Activated CD8-positive, alpha-beta memory T cell treated with anti-CD3 and anti-CD28 coated beads for 4 hours (primary cell): ENCODE data around the gene GAREM1.
"Not testable (repeated sequence)": the region's sequence is repeated elsewhere in the genome, so short reads cannot be mapped to it uniquely, and the experiment has no call there.

ENCODE experiments used
- DNase-seq, 2 donors: peaks; one replicate each; pipeline ENCODE4 v3.0.0-alpha.2; 2020; ENCODE audit warnings: low read depth in 2 of 2

GAREM1 gene

DNA sequence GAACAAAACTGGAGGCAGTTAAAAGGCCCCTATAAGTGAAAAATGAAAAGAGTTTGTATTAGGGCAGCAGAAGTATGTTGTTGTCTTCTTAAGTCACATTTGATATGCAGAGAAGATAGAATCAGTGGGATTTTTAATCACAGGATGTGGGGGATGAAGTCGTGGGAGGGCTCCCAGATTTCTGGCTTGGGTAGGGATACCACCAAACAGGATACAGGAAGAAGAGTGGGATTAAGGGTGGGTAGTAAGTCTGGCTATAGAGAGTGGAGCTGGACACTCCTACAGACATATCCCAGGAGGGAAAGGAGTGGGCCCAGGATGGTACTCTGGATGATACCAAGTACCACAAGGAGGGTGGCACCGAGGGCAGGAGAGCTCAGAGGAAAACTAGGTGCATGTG is 99.3 kb downstream of the GAREM1 start:
- no peak for DNase-seq

DNA sequence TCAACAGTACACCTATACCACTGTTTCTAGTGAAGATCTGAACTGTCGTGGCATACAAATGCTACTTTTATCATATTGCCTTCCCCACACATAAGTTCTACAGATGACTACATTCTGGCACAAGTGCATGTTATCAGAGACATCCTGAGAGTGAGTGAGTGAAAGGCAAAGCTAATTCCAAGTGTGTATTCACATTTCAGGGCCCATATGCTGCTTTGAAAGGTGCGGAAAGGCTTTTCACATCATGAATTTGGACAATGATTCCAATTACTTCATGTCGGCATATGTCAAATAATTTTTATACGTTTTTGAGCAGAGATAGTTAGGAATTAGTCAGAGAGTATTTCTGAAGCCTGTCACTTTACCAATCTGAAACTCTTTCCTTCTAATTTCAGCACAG is 101.7 kb downstream of the GAREM1 start:
- no peak for DNase-seq

DNA sequence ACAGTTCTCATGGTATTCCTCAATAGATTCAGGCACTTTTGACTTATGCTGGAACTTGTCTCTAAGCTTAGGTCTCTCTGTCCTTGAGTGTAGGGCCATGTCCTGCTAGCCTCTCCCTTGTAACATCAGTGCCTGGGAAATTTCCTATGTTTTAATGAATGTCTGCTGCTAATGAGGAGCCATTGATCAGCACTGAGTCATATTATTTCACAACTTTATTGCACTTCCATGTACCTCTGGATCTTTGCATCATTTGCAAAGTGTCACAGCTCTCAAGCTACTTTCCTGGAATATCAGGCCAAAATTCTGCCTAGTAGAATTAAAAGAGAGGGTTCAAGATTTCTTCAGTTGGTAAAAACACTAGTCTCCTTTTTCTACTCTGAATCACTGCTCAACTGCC is 102.5 kb downstream of the GAREM1 start:
- no peak for DNase-seq

DNA sequence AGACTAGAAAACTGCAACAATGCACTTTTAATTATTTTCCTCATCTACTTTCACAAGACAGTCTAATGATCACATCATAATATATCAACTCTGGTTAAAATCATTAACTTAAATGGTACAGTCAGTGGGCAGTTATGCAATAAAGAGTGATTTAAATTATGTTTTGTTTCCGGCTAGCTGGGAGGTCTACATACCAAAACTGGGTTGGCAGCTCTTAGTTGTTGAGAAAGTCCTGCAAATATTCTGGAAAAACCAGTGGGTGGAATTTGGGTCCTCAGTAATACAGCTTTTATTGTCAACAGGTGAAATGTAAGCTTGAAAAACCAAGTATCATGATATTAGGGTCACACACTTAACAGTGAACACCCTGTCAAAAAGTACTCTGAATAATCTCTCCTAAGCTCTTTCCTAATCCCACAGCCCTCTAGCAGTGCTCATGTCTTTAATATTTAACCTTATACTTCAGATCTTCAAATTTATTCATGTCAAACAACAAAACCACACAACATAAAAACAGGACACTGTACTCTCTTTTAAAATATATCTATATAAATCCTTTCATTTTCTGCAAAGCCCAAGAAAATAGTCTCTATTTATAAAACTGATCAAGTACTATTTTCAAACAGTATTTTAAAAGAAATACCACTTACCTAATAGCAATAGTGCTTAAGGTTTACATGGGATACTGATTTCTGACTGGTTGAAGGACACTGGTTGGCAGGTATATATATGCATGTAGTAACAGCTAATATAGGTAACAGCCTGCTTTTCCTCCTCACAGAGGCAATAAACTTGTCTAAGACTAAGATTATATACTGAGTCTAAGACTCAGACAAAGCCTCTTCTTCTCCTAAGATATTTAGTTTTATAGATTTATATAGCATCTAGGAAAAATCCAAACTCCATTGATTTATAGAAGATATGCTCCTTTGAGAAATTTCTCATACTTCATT is 103.8 kb downstream of the GAREM1 start:
- DNase-seq, result no peak

DNA sequence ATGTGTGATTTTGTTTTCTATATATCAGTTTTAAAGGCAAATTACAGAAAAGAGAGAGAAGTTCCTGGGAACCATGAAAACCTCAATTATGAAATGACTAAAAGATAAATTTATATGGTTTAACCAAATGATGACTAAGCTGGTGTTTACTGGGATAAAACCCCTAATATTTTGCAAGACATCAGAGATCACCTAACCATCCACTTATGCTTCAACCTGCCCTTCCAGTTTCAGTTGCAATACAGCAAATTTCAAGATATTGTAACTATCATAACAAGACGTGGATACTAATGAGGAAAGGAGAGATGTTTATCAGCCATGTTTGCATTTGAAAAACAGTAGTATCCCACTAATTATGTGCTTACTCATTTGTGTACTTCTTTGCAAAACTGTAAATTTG is 108.2 kb downstream of the GAREM1 start:
- no peak for DNase-seq

DNA sequence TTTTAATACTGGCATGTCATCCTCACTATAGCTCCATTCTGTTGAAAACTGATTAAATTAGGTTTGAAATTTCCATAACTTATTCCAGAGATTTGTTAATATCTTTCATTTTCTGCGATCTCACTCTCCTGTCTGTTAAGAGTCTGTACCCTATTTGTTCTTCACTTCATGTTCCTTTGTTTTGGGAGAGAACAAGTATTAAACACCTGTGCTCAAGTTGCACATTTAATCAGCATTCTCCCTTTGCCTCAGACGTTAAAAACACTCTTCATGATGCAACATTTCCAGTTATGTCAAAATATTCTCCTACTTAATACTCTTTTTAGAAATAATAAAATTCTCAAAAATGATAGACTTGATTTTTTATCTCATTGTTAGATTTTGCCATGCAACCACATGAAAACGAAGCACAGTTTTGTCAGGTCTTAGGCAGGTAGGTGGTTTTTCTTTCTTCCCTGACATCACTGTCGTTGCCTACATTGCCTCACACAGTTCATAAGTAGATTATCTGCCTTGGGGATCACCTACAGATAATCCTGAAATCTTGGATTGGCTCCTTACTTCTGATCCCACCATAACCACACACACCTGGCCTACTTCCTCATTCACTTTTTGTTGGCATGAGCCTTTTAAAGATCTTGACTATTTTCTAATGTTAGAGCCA is 109.9 kb downstream of the GAREM1 start:
- no peak for DNase-seq

DNA sequence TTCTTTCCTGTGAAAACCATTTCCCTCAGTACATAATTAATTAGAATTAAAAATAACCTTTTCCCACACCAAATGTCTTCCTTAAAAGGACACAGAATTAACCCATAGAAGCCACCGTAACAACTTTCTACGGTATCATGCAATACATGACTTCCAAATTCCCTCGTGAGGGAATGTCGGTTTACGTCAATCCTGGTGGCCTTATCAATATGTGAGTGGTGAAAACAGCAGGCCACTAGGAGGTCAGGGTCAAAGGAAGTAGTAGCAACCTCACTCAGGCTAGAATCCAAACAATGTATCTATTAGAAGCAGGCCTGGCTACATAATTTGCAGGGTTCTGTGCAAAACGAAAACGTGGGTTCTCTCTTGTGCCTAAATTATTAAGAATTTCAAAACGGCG is 112.2 kb downstream of the GAREM1 start:
- DNase-seq, result no peak

DNA sequence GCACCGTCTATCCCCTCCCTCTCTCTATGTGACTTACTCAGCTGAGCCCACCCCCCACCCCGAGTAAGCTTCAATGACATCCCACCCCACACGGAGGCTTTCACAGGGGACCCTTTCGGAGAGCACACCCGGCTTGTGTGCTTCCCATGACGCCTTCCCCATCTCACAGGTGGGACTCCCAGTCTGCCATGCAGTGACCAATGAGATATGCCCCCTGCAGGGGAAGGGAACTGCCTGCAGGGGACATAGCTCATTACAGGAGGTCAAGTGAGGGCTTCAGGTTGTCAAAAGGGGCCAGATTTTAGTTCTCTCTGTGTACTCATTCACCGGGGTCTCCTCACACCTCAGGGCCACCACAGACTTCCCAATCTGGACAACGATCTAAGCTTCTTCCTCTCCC is 112.6 kb downstream of the GAREM1 start:
- DNase-seq, result no peak

DNA sequence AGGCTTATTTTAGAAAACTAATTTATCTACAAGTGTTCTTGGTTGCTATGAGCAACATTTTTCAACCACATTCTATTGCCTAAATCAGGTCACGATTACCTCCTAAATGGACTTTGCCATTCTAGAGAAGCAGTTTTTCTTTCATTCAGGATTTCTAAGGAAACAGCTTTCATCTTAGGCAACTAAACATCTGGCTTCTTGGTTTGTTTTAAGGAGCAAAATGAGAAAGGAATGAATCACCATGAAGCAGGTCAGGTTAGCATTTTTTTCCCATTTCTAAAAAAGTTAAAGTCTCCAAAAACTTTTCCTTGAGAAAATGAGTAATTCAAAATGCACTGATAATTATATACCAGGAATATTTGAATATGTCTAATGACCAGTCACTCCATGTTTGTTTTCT is 114.8 kb downstream of the GAREM1 start:
- DNase-seq, result no peak

DNA sequence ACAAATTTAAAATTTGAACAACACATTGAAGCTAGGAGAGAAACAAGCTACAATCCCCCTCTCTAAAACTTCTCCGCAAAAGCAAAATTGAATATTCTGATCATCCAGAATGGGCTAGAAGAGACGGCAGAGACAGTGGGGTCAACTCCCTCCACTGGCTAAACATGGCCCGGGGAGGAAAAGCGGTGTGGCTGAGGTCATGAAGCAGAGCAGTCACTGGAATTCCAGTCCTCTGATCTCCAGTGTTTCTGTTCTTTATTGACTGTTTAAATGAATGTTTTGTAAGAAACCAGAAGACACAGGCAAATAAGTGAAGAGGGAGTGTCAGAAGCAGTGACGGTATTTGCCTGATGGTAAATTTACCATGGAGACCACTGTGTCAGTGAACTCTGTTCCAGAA is 116.2 kb downstream of the GAREM1 start:
- DNase-seq, result no peak

DNA sequence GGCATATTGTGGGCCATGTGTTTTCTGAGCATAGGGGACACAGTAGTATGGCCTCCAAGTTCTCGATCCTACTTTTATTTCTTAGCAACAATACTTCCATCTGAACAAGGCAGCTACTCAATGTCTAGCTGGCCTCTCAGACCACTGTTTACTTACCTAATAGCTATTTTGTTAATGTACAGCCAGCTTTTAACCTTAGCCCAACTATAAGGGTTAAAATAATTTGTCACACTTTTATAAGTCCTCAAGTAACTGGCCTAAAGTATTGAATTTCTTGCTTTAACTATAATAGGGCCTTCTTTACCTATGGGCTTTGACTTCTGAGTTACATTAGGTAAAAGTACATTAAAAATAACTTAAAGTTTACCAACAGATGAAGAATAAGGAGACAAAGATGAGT is 117.4 kb downstream of the GAREM1 start:
- no peak for DNase-seq

DNA sequence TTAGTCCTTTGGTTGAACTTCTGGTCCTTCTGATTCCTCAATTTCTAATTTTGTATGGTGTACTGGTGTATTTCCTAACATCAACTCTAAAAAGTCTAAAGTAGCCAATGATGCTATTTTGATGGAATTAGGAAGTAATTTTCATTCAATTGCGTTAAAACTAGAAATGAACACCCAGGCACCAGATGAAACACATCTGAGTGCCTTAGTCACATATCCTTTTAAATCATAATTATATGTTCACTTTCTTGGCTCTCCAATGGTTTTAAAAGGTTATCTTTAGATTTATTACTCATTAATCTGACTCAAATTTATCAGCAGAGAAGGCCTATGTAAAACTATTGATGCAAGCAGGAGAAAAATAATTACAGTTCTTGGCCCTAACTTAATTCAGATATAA is 119.7 kb downstream of the GAREM1 start:
- DNase-seq, result no peak

DNA sequence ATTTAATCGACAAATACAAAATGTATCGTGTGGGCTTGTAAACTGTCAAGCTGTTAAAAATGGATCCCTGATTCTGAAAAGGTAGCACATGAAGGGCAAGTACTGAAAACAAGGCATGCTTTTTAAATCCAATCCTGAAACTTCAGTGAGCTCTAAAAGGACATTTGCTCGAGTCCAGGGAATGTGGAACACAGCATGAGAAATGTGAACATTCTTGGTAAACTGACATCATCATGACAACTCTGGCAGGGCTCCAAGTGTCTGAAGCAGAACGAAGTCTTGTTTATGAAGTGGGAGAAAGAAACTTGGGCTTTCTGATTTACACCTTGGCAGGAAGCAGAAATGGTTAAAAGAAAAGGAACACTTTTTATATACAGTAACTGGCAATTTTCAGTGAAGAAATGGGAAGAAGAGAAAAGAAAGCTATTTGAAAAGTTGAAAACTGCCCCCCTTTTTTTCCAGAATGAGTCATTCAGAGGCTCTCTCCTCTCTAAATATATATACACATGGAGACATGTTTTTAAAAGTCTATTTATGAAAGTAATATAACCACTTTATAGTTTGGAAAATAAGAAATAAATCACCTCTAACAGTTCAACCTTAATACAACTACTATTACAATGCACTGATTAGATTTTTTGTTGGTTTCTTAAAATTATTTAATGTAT is 120.8 kb downstream of the GAREM1 start:
- no peak for DNase-seq

DNA sequence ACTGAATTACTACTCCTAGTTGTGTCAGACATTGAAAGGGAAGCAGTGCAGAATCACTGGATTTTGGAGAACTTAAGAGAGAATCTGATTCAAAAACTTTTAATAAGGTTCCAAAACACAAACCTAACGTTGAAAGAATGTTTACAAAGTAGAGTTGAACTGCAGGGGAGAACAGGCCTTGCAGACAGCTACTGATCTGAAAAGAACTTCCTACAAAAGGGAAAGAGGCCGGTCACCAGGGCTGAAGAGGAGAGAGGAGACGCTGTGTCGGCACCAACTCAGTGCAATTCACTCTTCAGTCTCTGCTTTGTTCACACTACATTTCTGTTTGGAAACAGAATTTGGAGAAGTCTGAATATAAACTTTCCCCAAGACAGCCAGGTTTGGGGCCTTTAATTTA is 124.0 kb downstream of the GAREM1 start:
- no peak for DNase-seq

DNA sequence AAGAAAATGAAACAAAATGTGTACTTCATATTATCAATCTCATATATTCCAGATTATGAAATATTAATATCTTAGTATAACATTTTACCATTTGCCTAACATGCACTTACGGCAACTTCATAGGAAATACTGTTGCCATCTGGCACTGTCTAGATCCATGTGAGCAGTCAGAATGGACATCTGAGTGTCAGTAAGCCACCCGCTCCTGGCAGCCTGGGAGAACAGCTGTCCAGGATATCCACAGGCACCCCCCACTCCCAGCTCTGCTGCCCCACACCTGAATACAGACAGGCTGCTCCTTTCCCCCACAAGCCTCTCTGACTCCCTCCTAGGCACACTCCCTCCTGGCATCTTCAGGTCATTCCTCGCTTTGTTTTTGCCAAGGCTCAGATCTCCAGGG is 127.0 kb downstream of the GAREM1 start:
- no peak for DNase-seq

DNA sequence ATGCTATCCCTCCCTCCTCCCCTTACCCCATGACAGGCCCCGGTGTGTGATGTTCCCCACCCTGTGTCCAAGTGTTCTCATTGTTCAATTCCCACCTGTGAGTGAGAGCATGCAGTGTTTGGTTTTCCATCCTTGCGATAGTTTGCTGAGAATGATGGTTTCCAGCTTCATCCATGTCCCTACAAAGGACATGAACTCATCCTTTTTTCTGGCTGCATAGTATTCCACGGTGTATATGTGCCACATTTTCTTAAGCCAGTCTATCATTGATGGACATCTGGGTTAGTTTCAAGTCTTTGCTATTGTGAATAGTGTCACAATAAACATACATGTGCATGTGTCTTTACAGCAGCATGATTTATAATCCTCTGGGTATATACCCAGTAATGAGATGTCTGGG is 129.6 kb downstream of the GAREM1 start:
- not testable (repeated sequence) for DNase-seq

DNA sequence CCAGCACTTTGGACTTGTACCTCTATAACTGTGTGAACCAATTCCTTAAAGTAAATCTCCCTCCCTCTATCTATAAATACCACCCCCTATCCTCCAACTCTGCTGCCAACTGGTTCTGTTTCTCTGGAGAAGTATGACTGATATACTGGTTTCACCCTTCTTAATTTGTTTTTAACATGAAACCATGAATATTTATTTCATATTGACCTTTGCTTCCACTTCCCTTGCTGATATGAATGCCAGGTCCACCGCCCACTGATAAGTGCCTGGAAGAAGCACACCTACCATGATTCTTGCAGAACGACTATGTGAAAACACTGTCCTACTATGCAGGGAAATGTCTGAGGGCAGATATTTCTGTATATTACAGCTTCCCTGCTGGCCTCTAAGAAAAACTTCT is 131.6 kb downstream of the GAREM1 start:
- DNase-seq, result no peak

DNA sequence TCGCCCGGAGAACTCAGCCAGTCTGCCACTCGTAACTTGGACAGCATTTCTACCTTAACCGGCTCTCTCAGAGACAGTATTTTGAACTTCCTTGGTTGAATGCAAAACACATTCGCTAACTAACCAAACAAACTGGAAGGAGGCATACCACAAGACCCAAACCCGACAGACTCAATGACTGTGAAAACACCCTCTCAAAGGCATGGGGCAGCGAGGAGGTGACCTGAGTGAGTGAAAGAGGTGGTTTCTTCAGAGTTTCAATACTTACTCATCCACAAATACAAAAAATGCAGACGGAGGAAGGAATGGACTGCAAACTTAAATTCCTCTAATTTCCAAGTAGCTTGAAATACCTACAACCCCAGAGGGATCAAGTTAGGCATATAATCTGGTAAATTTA is 132.9 kb downstream of the GAREM1 start:
- no peak for DNase-seq

DNA sequence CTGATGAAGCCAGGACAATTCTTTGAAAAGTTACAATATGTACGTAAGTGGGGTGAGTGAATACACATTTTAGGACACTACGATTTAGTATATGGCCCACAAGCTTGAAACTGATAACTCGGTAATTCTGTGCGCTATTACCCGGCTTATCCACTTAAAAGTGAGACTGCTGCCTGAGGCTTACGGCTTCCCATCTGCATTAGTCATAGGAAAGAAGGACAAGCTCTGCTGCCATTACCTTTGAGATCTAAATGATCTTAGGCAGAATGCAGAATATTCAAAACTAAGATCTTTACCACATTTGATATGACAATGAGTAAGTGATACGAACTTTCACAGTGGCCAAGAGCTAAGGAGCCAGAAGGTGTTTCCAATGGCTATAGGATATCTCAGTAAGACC is 133.3 kb downstream of the GAREM1 start:
- DNase-seq, result no peak

DNA sequence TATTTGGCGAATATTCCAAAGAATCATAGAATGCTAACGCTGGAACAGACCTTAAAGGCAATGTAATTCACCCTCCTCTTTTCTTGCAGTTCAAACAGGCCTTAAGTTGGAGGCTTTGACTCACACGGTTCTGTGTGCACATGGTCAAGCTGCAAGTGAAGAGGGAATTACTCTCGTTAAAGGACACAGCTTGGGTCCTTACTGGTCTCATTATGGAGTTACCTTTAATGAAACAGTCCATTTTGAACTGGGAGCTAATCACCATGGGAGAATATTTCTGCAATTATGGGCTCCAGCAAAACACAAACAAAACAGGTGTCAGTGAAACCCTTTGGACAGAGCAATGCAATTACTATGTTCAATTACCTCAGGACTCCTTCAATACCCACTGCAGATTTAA is 135.5 kb downstream of the GAREM1 start:
- no peak for DNase-seq

DNA sequence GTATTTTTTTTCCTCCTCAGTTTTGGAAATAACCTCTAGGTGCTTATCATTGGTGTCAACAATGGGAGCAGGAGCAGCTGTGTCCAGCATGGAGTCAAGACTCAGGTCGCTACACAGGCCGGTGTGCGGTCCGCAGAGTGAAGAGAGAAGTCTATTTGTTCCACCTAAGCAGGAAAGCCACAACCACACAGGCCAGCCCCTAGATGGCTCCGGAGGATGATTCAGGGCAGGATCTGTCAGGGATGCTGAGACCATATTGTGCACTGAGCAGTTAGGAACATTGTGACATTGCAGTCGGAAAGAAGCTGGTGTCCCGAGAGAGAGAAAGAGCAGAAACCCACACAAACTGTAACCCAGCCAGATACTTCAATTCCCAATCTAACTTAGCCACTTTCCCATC is 136.9 kb downstream of the GAREM1 start:
- DNase-seq, result no peak

DNA sequence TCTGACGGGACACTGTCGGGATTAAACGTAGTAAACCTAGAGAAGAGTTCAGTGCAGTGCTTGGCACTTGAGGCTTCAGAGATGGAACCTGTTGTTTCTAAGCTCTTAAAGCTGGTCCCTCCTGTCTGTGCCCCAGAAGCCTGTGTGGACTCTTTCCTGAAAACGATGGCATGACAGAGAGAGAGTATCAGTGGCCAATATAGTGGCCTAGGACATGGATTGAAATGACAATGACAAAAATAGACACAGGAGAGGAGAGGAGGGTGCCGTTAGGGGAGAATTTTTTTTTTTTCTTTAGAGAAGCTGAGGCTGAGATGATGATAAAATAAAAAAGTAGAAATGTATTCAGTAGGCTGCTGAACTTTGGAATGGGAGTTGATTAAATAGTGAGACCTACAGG is 138.0 kb downstream of the GAREM1 start:
- DNase-seq, result no peak

DNA sequence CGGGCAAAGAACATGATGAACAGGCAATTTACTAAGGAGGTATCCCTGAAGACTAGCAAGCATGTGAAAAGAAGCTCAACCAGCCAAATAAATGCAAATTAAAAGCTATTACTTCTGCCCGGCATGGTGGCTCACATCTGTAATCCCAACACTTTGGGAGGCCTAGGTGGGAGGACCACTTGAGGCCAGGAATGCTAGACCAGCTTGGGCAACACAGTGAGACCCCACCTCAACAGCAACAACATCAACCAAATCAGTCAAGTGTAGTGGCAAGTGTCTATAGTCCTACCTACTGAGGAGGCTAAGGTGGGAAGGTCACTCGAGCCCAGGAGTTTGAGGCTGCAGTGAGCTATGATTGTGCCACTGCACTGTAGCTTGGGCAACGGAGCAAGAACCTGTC is 141.7 kb downstream of the GAREM1 start:
- DNase-seq, result no peak
